SH-SY5Y (cell line): ENCODE results near the gene ZNF428.

Experiments
- GATA2 ChIP-seq: IDR thresholded peaks from 2 replicates; pipeline ENCODE4 v1.6.1; 2011; ENCODE audit warnings: mild to moderate bottlenecking, low read depth, low read length
- GATA3 ChIP-seq: IDR thresholded peaks from 2 replicates; pipeline ENCODE4 v1.6.1; 2011; ENCODE audit warnings: low read depth, mild to moderate bottlenecking, low read length, moderate library complexity

Gene ZNF428, protein sequence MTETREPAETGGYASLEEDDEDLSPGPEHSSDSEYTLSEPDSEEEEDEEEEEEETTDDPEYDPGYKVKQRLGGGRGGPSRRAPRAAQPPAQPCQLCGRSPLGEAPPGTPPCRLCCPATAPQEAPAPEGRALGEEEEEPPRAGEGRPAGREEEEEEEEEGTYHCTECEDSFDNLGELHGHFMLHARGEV

DNA sequence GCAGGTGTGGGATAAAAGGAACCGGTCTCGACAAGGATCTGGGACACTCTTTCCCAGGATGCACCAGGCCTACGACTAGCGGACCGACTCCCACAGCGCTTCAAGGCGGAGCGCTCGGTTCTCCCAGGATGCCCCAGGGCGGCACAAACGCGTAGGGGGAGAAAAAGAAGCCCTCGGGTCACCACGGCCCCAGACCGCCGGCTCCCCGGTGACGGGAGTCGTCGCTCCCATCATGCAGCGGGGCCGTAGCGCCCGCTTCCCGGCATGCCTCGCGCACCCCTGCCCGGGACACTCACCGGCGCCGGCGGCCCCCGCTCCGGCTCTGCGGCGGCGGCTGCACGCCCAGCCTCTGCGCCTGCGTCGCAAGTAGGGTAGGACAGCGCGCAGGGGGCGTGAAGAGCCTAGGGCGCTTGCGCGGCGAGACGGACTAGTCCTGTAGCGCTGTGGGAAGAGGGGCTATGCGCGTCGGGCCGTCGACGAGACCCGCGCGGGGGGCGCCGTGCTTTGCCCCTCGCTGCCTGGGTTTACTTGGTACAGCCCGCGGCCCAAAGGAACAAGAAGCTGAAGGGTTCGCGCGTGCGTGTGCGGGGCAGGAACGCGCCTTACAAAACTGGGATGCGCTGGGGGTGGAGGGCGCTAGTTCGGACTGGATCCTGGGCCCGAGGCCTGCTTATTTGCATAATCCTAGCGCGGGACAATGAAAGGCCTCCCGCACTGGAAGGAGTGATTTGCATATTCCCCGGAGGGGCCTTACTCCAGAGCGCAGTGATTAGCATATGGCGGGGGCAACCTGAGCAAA is at the start of gene ZNF428:
Gene ZNF428 (minus strand): TSS at position 368 of the 799 bp plus-strand sequence. CDS start 5,325 bp downstream, outside the sequence.
- TF ChIP-seq GATA3 (no peak), GATA2 (0 out of 2 replicates have a peak, but pooled peaks have one; percentile 41)

GRCh38 chr19:43668406-43669109 is 49.1 kb upstream of the ZNF428 start:
- TF ChIP-seq GATA3 = no peak
- no peak for TF ChIP-seq GATA2

- 0 out of 2 replicates have a peak, but pooled peaks have one; percentile 8 for TF ChIP-seq GATA2
- no peak for TF ChIP-seq GATA3
Measured at GRCh38 chr19:43667876-43668405, 48.5 kb upstream of the ZNF428 start.

DNA sequence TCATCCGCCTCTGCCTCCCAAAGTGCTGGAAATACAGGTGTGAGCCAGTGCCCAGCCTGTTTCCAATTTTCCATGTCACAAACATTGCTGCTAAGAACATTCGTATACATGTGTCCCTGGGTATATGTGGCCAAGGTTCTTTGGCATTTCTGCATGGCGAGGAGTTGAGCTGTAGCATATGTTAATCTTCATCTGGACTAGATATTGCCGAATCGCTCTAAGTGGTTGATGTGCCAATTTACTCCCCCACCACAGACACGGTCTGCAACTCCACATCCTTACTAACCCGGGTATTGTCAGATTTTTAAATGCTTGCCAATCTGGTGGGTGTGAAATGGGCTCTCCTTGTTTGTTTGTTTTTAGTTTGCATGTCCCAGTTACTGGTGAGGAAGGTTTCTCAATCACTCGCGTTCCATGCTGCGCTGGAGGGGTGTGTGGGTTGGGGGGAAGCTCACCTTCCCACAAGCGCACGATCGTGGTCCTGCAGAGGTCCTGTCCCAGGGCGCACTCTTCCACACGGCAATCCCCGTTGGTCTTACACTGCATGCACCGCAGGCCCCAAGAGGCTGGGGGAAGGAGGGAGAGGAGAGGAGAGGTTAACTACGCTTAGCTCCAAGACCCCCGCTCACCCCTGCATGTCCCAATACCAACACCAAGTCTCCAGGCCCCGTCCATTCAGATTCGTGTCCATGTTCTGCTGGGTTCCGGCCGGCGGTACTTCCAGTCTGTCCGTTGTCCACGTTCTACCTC is 47.9 kb upstream of the ZNF428 start:
- no peak for TF ChIP-seq GATA3
- TF ChIP-seq GATA2 = no peak

- TF ChIP-seq GATA3 (no peak), GATA2 (no peak)
Measured at GRCh38 chr19:43664018-43664417, 44.6 kb upstream of the ZNF428 start.

GRCh38 chr19:43662487-43662886 is 43.1 kb upstream of the ZNF428 start:
- TF ChIP-seq GATA3 (no peak), GATA2 (no peak)

GRCh38 chr19:43660971-43661360 is 41.5 kb upstream of the ZNF428 start:
- TF ChIP-seq GATA2 = no peak
- no peak for TF ChIP-seq GATA3

- TF ChIP-seq GATA2 (no peak), GATA3 (no peak)
Measured at GRCh38 chr19:43660301-43660970, 41.0 kb upstream of the ZNF428 start.

DNA sequence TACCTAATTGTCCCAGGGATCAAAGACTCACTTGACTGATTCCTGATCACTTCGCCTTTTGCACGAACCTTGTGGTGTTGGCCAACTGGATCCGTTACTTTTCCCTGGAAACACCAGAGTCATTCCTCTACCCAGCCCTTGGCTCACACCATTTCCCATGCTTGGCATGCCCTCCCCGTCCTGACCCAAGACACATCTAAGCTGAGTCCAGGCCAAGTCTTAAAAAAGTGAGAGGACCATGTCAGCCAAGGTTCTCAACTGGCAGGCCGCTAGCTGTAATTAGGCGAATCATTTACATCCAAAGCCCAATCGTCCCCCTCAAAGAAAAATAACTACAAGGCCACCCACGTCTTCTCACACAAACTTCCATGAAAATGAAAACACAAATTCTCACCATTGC is 39.1 kb upstream of the ZNF428 start:
- TF ChIP-seq GATA3 (no peak), GATA2 (no peak)

GRCh38 chr19:43658001-43658400 is 38.6 kb upstream of the ZNF428 start:
- no peak for TF ChIP-seq GATA2
- TF ChIP-seq GATA3 = no peak

GRCh38 chr19:43656436-43656835 is 37.0 kb upstream of the ZNF428 start:
- TF ChIP-seq GATA2 = no peak
- TF ChIP-seq GATA3 = no peak

- TF ChIP-seq GATA2 = no peak
- TF ChIP-seq GATA3 = no peak
Measured at GRCh38 chr19:43652546-43652874, 33.1 kb upstream of the ZNF428 start.
